Retina (tissue), 1 donor: ENCODE results near the gene PPL.

ENCODE experiments used
- DNase-seq: peaks from one replicate; pipeline ENCODE4 v3.0.0-alpha.2; 2016

Gene PPL

GRCh38 chr16:4855371-4855770, 81.6 kb downstream of the PPL start:
- DNase-seq, result no peak

DNA sequence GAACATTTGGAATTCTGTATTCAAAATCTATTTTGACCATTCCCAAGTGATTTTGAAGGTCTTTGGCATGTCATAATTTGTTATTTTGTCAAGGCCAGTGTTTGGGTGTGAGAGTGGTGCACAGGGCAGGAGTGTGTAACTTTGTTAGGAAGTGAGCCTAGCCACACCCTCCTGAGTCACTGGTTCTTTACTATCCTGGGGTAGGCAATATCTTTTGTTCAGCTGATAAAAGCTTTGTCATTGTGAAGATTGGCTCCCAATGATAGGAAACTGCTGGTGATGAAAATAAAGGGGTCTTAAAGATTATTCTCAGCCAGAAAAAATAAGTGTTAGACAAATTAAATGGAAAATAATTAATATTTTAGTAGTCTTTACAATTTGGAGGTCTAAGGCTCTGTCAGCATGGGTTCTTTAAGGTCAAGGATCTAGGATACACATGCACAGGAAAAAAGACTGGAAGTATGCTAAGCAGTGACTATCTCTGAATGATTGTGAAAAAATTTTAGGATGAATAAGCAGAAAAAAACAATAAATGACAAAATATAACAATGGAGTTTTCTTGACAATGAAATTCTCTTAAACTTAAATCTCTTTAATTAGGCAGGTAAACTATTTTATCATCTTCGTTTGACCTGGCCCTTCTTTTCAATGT, 84.6 kb downstream of the PPL start:
- no peak for DNase-seq

DNA sequence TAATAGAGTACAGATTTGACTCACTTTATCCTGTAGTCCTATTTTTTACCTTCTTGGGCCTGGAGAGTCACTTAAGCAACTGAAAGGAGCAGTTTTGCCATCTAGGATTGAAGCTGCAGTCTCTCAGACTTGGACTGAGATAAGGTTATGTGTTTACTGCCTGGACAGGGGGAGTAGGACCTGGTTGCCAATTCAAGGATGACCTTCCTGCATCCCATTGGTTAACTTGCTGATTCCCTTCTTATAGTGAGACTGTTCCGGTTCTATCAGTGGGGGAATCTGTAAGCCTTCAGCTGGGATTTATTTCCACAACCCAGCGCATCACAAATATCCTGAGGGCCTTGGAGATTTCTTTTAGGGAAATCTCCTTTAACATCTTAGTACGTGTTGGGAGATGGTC, 86.7 kb downstream of the PPL start:
- no peak for DNase-seq

GRCh38 chr16:4847774-4848587, 89.0 kb downstream of the PPL start:
- DNase-seq, result peak; percentile 37

- DNase-seq, result peak; percentile 98
Measured at GRCh38 chr16:4846901-4847773, 89.8 kb downstream of the PPL start, which contains the start of the genes GLYR1 and UBN1. Gene GLYR1, minus strand, starts transcription at chr16:4847288. Its CDS starts 23 bp downstream, at chr16:4847265. Gene UBN1, plus strand, starts transcription at chr16:4847481. Its CDS starts 5,437 bp downstream, at chr16:4852918.

DNA sequence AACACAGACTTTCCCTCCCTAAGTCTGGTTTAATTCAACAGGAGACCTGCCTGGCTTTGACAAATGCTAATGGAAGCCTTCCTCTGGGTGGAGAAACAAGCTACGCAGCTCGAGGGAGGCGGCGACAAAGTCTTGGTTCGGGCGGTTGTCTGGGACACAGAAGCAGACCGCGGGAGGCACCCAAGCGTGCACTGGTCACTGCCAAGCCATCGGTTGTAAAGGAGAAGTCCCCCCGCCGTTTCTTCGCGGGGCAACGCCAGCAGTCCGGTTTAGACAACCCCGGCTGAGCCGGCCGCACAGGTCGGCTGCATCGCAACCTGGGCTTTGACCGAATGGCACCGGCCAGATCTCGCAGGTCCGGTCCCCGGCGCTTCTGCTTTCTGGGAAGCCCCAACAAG, 90.4 kb downstream of the PPL start:
- DNase-seq, result no peak

DNA sequence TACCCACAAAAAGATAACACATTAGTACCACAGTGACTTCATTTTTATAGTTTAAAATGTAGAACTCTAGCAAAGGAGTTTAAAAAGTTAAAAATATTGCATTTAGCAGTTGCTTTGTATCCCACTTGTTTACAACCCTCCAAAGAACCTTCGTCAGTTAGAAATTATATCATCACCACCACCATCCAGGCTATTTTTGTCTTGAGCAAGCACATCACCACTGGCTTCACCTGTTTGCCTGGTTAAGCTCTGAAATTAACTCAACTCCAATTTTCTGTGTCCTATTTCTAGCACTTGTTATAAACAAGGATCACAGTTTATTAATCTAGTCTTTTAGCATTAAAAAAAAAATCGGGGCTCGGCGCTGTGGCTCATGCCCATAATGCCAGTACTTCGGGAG, 96.0 kb downstream of the PPL start:
- DNase-seq, result no peak

DNA sequence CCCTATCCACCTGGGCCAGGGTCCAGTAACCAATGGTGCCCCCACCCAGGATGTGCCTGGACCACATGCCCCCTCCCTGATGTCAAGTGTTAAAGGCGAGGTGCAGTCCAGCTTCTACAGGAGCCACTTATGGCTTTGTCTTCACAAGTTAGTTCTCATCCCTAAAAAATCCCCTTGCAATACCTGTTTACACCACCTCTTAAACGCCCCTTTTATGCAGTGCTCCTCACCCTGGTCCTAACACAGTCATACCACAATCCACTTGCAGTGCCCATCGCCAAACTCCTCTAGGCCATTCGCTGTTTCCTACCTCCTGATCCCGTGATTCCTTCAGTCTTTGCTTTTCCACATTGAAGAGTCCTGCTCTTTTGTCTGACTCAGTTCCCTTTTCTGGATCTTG, 97.0 kb downstream of the PPL start:
- DNase-seq, result no peak

- DNase-seq, result no peak
Measured at GRCh38 chr16:4837733-4838501, 99.0 kb downstream of the PPL start.

GRCh38 chr16:4836727-4837126, 100.2 kb downstream of the PPL start:
- DNase-seq, result no peak

GRCh38 chr16:4833584-4833983, 103.4 kb downstream of the PPL start:
- DNase-seq, result no peak

DNA sequence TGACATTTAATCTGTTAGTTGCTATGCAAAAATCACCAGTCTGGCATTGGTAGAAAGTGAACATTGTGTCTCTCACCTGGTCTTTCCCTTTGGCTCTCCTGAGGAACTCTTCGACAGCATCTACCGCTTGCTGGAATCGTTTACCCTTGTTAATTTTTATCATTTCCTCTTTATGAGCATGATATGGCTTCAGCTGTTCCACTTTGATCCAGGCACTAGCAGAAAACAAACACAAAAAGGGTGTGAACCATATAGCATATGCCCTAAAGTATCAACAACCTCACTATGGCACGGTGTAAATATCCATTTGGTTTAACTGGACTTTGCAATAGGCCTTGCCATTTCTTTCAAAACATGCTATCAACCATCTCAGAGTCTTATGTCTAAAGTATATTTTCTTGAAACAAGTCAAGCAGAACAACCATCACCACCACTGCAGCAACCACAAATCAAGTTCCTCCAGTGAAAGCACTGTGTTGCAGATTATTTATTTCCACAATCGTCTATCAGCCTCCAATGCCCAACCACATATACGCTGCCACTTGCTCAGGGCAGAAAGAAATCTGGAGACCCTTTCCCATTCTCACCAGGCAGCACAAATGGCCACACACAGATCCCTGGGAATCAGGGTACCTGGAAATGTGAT, 104.1 kb downstream of the PPL start:
- DNase-seq, result no peak
